GM21825 (cell line): ENCODE results near the gene DCST2.

Source experiments
- ATAC-seq: cut with Tn5 transposase; IDR thresholded peaks from one replicate; pipeline ENCODE4 v1.9.1; 2021; ENCODE audit warnings: mild to moderate bottlenecking, moderate library complexity; ENCODE audit not compliant: unreplicated experiment

DCST2 gene

GRCh38 chr1:155030243-155030795 is 3.3 kb downstream of the DCST2 start:
- ATAC-seq: no peak

GRCh38 chr1:155029513-155030242 is 3.9 kb downstream of the DCST2 start:
- no peak for ATAC-seq

- ATAC-seq: no peak
These were observed 7.0 kb downstream of the DCST2 start for GRCh38 chr1:155026588-155026987.

- ATAC-seq: no peak
These were observed 7.4 kb downstream of the DCST2 start for GRCh38 chr1:155026154-155026553.

DNA sequence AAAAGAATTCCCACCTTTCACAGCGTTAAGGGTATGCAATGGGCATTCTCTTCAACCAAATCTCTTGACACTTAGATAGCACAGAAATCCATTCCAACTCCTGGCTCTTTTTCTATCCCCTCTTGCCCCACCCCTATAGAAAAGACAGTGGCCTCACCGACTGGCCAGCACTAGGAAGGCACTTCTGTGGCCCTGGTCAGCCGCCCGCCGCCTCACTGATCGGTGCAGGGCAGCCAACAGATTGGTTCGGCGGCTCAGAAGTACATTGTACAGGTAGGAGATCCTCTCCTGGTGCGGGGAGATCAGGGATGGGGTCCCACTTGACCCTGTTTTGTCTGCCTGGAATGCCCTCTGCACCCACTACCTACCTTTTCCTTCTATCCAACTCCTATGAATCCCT is 9.3 kb downstream of the DCST2 start:
- ATAC-seq: no peak

DNA sequence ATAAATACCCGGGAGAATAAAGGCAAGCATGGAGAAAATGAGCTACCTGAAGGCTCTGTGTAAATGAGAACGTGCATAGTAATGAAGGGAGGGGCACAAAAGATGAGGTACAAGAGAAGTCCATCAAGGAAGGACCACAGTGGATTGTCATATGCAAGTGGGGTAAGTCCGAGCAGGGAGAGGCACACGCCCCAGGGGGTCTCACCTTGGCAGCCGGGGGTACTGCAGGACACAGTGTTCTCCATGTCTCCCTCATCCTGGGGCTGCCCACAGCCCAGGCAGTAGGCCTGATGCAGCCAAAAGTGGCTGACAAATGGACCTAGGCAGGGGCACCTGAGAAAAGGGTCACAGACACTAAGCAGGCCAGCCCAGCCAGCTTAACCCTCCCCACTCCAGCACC is 10.0 kb downstream of the DCST2 start:
- ATAC-seq: no peak

DNA sequence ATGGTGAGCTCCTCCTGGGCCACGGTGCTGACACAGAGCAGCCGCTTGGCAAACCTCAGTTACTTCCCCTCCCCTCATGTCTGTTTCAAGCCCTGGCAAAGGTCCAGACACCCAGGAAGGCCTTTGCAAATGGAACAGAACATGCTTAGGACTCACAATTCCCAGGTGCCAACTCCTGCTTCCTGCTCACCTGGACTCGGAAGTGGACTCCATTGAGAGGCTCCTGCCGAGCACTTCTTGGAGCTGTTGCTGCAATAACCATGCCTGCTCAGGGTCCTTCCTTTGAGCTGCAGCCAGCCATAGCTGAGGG is 10.7 kb downstream of the DCST2 start:
- no peak for ATAC-seq

GRCh38 chr1:155022136-155022926 is 11.2 kb downstream of the DCST2 start:
- ATAC-seq: no peak

DNA sequence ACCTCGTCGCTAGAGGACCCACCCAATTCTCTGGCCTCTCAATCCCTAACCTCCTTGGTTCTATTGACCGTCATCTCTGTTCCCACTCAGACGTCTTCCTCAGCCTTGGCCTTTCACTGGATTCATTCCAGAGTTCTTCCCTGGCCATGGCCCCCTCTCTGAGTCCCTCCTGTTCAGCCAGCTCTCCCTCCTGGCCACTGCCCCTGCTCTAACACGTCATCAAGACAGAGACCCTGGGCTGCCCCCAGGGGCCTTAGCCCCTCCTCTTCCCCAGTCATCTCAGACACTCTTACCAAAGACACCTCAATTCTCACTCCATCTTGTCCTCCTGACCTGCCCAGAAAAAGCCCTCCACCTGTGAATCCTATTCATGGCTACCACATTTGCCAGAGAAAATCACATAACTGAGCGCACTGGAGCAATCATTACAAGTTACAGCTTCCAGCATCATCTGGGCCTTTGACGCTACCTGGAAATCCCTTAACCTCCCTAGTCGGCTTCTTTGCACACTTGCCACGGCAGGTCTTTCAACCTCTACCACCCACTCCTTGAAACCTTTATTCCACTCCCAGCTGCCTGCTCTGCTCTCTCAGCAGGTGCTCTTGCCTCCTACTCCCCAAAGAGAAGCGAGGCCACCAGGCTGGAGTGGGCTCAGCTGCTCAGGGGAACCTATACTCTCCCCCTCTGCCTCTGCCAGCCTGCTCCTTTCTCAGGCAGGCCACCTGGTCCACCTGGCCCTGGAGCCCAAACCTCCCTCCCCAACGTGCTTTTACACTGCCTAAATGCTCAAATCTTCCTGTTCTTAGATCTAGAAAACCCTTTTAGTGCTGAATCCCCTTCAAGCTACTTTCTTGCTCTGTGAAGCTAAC is 14.0 kb downstream of the DCST2 start:
- no peak for ATAC-seq

DNA sequence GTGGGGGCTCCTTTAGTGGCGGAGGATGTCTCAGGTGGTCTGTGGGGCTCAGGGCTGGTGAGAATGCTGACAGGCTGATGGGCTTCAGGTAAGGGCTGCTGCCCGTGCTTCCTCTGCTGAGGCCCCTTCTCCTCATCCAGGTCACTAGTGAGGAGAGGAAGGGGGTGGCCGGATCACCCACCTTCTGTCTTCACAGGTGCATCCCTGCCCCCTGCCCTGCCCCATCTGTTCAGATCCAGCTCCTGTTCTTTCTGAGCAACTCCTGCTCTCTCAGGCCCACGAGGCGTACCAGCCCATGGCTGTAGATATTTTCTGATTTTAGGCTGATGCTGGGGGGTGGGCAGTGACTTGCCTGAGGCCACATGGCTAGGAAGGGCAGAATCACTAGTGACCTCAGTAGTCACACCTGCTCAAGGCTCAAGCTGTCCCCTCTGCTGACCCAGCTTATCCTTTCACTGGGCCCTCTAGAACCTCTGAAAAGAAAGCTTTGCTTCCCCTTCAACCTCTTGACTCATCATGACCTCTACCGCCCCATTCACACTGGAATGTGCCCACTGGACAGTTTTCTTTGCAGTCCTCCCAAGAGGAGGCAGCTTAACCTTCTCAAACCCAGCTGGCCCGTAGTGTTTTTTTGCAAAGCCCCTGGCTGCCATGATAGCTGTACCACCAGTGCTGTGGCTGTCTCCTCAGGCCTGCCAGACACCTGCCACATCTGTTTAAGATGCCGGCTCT is 14.8 kb downstream of the DCST2 start:
- no peak for ATAC-seq

DNA sequence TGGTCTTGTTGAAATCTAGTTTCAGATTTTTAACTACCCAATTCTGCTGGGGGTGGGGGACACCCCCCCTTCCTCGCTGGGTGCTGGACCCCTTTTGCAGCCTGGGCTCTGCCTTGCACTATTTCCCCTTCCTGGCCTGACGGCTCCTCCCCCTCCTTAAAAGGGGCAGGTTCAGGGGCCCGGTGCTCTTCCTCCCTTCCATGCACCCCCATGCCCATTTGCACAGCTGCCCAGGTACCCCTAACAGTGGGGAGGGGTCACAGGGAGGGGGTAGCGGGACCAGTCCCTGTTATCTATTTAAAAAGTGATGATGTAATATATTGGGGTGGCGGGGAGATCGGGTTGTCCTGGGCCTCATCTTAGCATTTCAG is 15.7 kb downstream of the DCST2 start:
- no peak for ATAC-seq

DNA sequence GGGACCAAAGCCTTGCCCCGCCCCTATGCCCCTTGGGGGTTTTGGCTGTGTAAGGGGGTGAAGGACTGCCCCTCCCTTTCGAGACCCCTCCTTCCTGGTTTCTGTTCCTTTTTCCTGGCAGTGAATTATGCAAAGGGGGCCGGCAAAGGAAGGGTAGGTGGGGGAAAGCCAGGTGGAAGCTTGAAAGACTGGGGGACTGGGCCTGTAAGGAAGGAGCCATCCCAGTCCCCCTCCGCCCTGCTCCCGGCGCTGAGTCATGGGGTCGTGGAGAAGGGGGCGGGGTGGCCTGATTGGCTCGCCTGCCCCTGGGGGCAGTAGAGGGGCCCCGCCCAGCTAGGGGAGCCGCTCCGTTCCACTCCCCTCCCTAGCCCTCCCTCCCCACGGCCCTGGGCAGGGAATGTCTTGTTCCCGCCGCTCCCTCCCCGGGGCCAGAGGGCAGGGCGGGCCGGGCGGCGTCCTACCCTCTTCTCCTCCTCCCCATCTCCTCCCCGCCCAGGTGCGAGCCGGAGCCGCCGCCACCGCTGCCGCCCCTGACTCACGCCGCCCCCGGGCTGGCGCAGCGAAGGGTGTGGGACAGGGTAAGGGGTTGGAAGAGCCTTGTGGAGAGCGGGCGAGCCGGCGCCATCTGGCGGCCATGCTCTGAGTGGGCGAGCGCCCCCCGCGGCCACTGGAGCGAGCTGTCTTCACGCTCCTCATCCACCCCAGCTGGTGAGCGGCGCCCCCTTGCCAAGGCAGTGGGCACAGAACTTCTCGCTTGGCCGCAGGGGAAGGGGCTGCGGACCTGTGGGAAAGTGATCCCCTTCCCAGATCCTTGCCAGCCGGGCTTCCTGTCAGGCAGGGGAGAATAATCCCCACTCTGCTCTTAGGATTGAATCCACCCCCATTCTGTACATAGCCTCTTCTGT is 16.3 kb downstream of the DCST2 start:
- ATAC-seq: peak; percentile 56

- no peak for ATAC-seq
These were observed 17.2 kb downstream of the DCST2 start for GRCh38 chr1:155016231-155016831.

DNA sequence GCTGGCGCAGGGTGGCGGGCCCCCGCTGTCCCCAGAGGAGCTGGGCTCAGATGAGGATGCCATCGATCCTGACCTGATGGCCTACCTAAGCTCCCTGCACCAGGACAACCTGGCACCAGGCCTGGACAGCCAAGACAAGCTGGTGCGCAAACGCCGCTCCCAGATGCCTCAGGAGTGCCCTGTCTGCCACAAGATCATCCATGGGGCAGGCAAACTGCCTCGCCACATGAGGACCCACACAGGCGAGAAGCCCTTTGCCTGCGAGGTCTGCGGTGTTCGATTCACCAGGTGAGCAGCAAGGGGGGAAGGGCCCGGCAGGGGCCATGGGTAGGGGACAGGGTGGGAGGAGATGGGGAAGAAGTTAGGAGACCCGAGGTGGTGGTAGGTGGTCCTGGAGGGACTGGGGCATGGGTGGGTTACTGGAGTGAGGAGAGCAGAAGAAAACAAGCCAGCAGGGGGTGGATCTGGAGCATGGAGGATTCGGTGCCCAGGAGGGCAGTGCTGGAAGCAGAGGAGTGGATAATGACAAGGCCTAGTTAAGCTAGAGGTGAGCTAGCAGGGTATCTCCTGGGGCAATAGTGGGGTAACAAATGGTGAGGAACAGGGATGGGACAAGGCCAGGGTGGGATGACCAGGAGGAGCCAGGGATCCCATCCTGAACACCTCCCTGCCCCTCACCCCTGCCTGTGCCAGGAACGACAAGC is 17.9 kb downstream of the DCST2 start:
- ATAC-seq: no peak

DNA sequence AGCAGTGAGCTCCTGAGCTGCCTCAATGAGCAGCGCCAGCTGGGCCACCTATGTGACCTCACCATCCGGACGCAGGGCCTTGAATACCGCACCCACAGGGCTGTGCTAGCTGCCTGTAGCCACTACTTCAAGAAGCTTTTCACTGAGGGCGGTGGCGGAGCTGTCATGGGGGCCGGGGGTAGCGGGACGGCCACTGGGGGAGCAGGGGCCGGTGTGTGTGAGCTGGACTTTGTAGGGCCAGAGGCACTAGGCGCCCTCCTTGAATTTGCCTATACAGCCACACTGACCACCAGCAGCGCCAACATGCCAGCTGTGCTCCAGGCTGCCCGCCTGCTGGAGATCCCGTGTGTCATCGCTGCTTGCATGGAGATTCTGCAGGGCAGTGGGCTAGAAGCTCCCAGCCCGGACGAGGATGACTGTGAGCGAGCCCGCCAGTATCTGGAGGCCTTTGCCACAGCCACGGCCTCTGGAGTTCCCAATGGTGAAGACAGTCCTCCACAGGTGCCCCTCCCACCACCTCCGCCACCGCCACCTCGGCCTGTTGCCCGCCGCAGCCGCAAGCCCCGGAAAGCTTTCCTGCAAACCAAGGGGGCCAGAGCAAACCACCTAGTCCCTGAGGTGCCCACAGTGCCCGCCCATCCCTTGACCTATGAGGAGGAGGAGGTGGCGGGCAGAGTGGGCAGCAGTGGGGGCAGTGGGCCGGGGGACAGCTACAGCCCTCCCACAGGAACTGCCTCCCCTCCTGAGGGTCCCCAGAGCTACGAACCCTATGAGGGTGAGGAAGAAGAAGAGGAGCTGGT is 18.7 kb downstream of the DCST2 start:
- ATAC-seq: no peak

DNA sequence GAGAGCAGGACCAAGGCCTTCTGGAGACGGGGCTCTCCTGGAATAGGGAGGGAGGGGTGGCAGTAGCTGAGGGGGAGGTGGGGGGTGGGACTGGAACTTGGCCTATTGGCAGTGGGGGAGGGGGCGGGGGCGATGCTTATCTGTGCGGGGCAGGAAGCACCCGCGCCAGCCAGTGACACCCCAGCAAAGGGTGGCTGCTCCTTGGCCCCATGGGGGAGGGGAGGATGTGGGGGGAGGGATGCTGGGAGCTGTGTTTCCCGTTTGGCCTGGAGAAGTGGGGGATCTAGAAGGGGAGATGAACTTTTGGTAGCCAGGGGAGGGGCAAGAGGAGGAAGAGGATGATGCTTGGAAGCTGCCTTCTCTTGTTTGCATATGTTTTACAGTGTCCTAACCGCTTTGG is 19.9 kb downstream of the DCST2 start:
- no peak for ATAC-seq

DNA sequence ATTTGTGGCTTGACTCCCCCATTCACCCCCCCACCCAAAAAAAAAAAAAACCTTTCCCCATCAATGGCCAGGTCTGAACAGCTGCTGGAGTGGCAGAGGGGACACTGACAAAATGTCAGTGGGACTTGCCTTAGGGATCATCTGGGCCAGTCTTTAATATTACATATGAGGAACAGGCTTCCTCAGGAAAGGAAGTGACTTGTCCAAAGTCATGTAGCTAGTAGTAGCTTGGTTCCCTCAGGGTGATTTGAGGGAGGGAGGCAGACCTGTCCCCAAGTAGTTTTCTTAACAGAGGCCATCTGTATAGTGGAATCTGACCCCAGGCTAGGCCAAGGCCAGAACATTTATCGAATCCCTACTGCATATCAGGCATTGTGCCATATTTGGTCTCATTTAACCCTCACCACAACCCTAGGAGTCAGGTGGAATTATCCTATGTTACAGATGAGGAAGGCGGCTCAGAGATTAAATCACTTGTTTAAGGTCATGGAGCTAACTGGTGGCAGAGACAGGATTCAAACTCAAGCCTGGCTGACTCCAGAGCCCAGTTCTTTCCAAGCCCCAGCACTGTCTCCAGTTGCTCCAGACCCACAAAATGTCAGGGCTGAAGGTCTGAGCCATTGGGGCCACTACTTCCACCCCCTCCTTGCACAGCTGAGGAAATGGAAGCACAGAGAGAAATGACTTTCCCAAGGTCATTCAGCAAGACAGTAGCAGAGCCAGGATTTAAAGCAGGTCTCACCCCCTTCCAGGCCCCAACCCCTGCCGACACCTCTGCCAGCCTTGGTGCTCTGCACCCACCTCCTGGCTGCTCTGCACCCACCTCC is 20.6 kb downstream of the DCST2 start:
- ATAC-seq: no peak
